Subcutaneous adipose tissue (tissue), 4 donors: Measurements from ENCODE around the gene ADAM23. TPM values are rescaled to one million over a fixed set of nuclear protein-coding genes. Genes with fewer than 3 reads are reported as not detected.

Source experiments
- total RNA-seq, 4 donors: library from RNA; depleted of rRNA; stranded (reverse); fragments of >200 nt; gene quantifications; one replicate each; pipeline ENCODE4 v1.1.0, GENCODE V29; 2016
- TF ChIP-seq, protein P1 (sequence below): fragments of 450-650 bp; IDR thresholded peaks from one replicate; pipeline ENCODE4 v1.5.1; 2016; ENCODE audit warnings: low read depth, mild to moderate bottlenecking, control low read depth, antibody characterized with exemption, moderate library complexity

Gene ADAM23
- total RNA-seq, 4 donors from 2014 or later = 0.19 to 1.1 (median 0.50) TPM

DNA sequence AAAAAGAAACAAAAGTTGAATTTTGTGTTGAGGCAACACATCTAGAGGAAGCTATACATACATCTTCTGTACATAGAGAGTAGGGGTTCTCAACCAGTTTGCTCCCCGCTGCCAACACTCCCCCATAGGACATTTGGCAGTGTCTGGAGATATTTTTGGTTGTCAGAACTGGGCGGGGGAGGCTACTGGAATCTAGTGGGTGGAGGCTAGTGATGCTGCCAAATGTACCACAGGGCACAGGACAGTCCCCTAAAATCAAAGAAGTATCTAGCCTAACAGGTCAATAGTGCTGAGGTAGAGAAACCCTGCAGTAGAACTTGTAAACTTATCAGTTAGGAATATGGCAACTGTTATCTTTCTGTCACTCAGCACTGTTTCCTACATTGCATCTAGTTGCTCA, 21.3 kb downstream of the ADAM23 start:
- TF ChIP-seq, protein P1, sequence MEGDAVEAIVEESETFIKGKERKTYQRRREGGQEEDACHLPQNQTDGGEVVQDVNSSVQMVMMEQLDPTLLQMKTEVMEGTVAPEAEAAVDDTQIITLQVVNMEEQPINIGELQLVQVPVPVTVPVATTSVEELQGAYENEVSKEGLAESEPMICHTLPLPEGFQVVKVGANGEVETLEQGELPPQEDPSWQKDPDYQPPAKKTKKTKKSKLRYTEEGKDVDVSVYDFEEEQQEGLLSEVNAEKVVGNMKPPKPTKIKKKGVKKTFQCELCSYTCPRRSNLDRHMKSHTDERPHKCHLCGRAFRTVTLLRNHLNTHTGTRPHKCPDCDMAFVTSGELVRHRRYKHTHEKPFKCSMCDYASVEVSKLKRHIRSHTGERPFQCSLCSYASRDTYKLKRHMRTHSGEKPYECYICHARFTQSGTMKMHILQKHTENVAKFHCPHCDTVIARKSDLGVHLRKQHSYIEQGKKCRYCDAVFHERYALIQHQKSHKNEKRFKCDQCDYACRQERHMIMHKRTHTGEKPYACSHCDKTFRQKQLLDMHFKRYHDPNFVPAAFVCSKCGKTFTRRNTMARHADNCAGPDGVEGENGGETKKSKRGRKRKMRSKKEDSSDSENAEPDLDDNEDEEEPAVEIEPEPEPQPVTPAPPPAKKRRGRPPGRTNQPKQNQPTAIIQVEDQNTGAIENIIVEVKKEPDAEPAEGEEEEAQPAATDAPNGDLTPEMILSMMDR = no peak

DNA sequence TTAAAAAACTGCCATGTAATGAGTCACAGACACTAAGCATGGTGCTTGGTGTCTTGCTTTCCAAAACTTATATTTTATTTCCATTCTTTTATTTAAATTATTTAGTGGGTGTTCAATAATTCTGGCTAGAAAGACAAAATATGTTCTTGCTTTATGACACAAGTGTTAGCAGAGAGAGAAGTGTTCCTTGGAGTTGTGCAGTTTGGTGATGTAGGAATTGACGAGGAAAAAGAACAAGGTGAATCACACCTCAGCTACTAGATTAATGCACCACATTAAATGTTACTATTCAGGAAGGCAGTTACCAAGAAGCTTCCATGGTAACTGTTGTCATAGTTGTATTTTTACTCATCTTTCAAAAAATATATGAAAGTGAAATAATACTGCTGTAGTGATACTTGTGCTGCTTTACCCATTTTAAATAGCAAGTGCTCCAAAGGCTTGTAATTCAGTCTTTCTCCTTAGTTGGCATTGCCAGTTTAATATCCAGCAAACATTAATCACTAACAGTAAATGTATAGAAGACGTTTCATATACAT, 28.3 kb downstream of the ADAM23 start:
- TF ChIP-seq, protein P1 = no peak

DNA sequence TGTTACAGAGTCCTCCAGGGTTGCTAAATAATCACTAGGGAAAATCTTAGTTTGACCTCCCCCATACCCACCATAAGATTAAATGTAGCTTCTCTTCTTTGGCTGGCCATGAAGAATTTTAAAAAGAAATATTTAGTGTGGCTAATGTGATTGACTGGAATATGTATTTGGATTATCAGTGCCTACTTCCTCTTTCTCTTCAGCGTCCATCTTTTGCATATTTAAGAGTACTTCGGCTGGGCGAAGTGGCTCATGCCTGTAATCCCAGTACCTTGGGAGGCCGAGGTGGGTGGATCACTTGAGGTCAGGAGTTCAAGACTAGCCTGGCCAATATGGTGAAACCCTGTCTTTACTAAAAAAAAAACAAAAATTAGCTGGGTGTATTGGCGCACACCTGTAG, 28.8 kb downstream of the ADAM23 start:
- TF ChIP-seq, protein P1 = no peak

DNA sequence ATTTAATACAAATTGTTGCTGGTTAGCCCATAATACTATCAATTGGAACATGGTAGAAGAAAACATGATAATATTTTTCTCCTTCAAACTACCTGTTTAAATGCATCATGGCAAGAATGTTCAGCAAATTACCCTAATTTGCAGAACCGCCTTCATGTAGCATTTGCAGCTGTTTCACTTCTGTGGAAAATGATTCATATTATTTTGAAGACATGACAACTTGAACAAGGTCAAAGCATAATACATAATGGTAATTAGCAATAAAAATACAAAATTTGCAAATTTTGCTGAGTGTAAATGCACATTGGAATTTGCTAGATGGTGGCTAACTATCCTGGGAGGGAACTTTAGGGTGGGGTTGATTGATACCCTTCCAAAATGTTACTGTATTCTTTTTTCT, 30.8 kb downstream of the ADAM23 start:
- TF ChIP-seq, protein P1 = no peak

DNA sequence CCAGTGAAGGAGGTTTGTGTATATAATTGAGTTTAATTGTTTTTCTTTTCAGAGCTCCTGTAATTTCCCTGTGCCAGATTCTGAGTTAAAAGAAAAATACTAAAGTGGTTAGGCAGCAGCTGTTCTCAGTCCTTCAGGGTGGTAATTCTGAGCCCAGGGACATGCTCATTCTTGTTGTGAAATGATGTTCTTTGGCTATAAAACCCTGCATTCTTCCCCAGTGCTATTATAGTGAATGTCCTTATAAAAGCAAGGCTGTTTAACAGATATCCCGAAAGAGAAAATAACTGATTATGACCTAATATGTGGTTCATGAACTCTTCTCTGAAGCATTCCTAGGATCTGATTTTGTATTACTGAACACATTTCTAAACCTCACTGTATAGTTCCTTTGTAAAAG, 34.0 kb downstream of the ADAM23 start:
- TF ChIP-seq, protein P1 = no peak

DNA sequence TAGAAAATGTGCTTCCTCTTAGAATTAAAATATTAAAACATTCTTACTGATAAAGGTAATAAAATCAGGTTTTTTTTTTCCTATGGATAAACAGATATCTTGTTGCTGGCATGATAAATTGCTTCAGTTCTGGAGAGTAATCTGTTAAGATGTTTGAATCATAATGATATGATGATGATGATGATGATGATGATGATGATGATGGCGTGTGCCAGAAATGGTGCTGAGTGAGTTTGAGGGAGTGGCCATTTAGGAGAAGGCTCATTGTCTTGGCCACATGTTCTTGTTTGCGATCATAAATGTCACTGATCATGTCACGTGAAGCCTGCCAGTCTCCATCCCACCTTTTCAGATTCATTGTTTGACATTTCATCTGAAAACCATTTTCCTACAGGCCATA, 35.0 kb downstream of the ADAM23 start:
- TF ChIP-seq, protein P1 = no peak

DNA sequence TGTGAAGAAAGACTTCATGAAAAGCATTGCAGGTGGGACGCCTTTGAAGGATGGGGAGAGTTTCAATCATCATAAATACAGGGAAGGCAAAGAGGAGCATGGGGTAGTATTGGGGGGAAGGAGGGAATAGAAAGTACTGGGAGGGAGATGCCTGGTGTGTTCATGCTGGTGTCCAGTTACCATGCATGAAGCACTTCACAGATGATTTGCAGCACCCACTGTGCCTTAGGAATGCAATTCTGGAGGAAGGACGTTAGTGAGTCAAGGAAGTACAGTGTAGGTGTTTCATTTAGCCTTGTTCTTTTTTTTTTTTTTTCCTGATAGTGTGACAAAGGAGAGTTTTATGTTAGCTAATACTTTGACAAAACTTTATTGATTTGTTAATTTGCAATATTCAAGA, 36.8 kb downstream of the ADAM23 start:
- TF ChIP-seq, protein P1 = no peak
